HCT116 (cell line): ENCODE results near the gene ACRBP.

Source experiments
- SP1 ChIP-seq: IDR thresholded peaks from 2 replicates; pipeline ENCODE4 v1.6.1; 2012; ENCODE audit warnings: low read depth
- ZNF274 ChIP-seq: fragments of 200-500 bp; sonication (Bioruptor generic); IDR thresholded peaks from 2 replicates; pipeline ENCODE4 v1.6.1; 2014; ENCODE audit warnings: mild to moderate bottlenecking, low read depth, low read length, inconsistent platforms

DNA sequence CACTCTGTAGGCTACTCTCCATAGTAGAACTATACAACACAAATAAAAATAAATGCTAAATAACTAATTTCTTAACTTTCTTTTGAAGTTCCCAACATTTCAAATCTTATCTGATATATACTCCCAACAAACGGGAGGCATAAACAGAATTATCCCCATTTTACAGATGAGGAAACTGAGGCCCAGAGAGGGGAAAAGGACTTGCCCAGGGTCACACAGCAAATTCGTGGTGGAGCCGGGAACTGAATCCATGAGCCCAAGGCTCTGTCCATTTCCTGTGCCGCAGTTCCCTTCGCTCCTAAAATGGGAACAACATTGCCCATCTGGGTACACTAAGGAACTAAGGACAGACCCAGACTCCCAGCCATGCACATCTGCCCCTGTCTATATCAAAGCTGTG, 29.7 kb upstream of the ACRBP start:
- TF ChIP-seq SP1, result no peak
- no peak for TF ChIP-seq ZNF274
